ENCODE data around the gene ANXA11. TPM values are rescaled to one million over a fixed set of nuclear protein-coding genes. Genes with fewer than 3 reads are reported as not detected.

ANXA11 gene
- total RNA-seq, 4 donors from 2014 or later, result 77.5 to 106 (median 90.8) TPM

DNA sequence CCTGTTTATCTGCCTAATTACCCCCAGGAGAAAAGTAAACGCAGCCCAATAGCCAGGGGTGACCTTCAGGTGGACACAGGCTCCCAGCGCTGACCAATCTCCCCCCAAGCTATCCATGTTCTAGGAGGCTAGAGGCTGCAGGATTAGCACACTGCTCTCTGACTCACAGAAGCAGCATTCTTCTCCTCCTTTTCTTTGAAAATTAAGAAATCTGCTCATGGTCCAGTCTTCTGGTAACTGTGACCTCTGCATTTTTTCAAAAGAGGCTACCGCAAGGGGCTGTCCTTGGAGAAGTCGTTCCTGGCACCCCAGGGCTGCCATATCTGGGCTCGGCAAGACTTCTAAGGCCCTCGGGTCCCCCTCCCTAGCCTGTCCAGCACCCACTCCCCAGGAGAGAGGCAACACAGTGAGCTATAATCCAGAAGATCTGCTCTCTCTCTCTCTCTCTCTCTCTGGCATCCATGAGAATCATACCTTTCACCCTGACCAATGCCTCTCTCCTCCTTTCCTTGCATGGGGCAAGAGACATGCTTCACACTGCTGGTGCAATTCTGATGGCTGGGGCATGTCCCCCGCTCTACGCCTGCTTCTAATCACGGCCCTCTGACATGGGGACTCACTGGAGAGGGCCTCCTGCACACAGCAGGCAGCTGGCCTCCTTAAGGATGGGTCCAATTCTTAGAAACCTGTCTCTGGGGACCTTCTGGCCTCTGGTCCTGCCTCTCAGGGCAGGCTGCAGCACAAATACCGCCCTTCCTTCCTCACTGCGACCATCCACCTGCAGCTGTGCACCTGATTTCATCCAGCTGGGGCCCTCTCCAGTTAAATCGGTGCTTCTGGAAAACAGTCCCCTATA lies 27.3 kb downstream of the ANXA11 start:
- H3K4me3 ChIP-seq (replicated peaks in 1 of 3), result no peak overlapping the region
- WGBS, 2 donors, result 81 to 85% methylated on average over 12 of the region's 12 CpGs
- no peak for TF ChIP-seq POLR2A (IDR thresholded peaks at IDR 0.05)
- TF ChIP-seq, protein P1, sequence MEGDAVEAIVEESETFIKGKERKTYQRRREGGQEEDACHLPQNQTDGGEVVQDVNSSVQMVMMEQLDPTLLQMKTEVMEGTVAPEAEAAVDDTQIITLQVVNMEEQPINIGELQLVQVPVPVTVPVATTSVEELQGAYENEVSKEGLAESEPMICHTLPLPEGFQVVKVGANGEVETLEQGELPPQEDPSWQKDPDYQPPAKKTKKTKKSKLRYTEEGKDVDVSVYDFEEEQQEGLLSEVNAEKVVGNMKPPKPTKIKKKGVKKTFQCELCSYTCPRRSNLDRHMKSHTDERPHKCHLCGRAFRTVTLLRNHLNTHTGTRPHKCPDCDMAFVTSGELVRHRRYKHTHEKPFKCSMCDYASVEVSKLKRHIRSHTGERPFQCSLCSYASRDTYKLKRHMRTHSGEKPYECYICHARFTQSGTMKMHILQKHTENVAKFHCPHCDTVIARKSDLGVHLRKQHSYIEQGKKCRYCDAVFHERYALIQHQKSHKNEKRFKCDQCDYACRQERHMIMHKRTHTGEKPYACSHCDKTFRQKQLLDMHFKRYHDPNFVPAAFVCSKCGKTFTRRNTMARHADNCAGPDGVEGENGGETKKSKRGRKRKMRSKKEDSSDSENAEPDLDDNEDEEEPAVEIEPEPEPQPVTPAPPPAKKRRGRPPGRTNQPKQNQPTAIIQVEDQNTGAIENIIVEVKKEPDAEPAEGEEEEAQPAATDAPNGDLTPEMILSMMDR (IDR thresholded peaks at IDR 0.05), result no peak
- H3K9me3 ChIP-seq, result no peaks in the 10 kb centered on the region
- DNase-seq, result no peak
- no peaks in the 10 kb centered on the region for H3K27me3 ChIP-seq
- no peaks in the 10 kb centered on the region for H3K36me3 ChIP-seq
- intact Hi-C loops (cut with DNase I), result no loop called here
- H3K4me1 ChIP-seq, result peaks cover 2 to 24% of the 10 kb centered on the region in 2 donors
- no peak overlapping the region for H3K27ac ChIP-seq

- H3K27ac ChIP-seq, result no peak overlapping the region
- H3K36me3 ChIP-seq, result no peaks in the 10 kb centered on the region
- H3K27me3 ChIP-seq, result no peaks in the 10 kb centered on the region
- intact Hi-C loops (cut with DNase I), result no loop called here
- H3K4me1 ChIP-seq, result peaks cover 0 to 22% of the 10 kb centered on the region in 2 donors
- 91 to 94% methylated on average over 6 of the region's 6 CpGs for WGBS, 2 donors
- H3K9me3 ChIP-seq, result no peaks in the 10 kb centered on the region
- DNase-seq, result no peak
- TF ChIP-seq, protein P1 (IDR thresholded peaks at IDR 0.05), result no peak
- TF ChIP-seq POLR2A (IDR thresholded peaks at IDR 0.05), result no peak
- no peak overlapping the region for H3K4me3 ChIP-seq (replicated peaks in 1 of 3)
Observed at GRCh38 chr10:80176526-80176925, 28.8 kb downstream of the ANXA11 start.

GRCh38 chr10:80174641-80175395 lies 30.5 kb downstream of the ANXA11 start:
- no peak for DNase-seq
- intact Hi-C loops (cut with DNase I), result no loop called here
- Histone ChIP-seq H3K27ac (no peak overlapping the region), H3K36me3 (no peaks in the 10 kb centered on the region), H3K4me3 (replicated peaks in 1 of 3) (no peak overlapping the region), H3K9me3 (no peaks in the 10 kb centered on the region), H3K27me3 (no peaks in the 10 kb centered on the region), H3K4me1 (peaks cover 0 to 22% of the 10 kb centered on the region in 2 donors)
- no peak for TF ChIP-seq POLR2A (IDR thresholded peaks at IDR 0.05)
- TF ChIP-seq, protein P1 (IDR thresholded peaks at IDR 0.05), result no peak
- 91 to 94% methylated on average over 15 of the region's 15 CpGs for WGBS, 2 donors

GRCh38 chr10:80173466-80173865 lies 31.9 kb downstream of the ANXA11 start:
- intact Hi-C loops (cut with DNase I), result no loop called here
- no peak for DNase-seq
- Histone ChIP-seq H3K9me3 (no peaks in the 10 kb centered on the region), H3K27me3 (no peaks in the 10 kb centered on the region), H3K4me1 (peaks cover 0 to 19% of the 10 kb centered on the region in 2 donors), H3K27ac (no peak overlapping the region), H3K4me3 (replicated peaks in 1 of 3) (no peak overlapping the region), H3K36me3 (no peaks in the 10 kb centered on the region)
- TF ChIP-seq POLR2A (IDR thresholded peaks at IDR 0.05), result no peak
- TF ChIP-seq, protein P1 (IDR thresholded peaks at IDR 0.05), result no peak
- WGBS, 2 donors, result 69 to 82% methylated on average over 6 of the region's 6 CpGs

DNA sequence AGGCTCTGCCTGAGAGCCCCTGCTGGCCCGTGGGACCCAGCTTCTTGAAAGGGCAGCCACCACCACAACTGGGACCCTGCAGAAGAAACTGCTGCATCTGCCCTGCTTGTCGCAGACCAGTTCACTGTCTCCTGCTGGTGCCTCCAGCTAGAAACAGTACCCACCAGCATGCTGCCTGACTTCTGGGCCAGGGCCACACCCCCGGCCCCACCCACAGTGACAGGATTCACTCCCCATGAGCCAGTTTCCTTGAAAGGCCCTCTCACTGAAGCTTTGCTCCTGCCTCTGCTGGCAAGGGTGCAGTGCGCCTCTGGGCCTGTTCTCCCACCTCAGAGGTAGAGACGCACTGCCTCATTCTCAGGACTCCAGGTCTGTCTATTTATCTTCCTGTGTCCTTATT lies 32.4 kb downstream of the ANXA11 start:
- H3K4me1 ChIP-seq, result peaks cover 0 to 19% of the 10 kb centered on the region in 2 donors
- H3K9me3 ChIP-seq, result no peaks in the 10 kb centered on the region
- DNase-seq, result no peak
- TF ChIP-seq, protein P1 (IDR thresholded peaks at IDR 0.05), result no peak
- no peak for TF ChIP-seq POLR2A (IDR thresholded peaks at IDR 0.05)
- H3K36me3 ChIP-seq, result no peaks in the 10 kb centered on the region
- H3K4me3 ChIP-seq (replicated peaks in 1 of 3), result no peak overlapping the region
- H3K27me3 ChIP-seq, result no peaks in the 10 kb centered on the region
- intact Hi-C loops (cut with DNase I), result no loop called here
- WGBS, 2 donors, result 78% methylated on average over 4 of the region's 5 CpGs
- no peak overlapping the region for H3K27ac ChIP-seq

All from thyroid gland (tissue), 4 donors.